Activated CD4-positive, alpha-beta memory T cell treated with anti-CD3 and anti-CD28 coated beads, Interleukin-2, amount 10 ng/mL, durations not matched to agents 7 days and 5 days (primary cell): ENCODE results near the gene SLC2A6. TPM values are rescaled to one million over a fixed set of nuclear protein-coding genes. Genes with fewer than 3 reads are reported as not detected.

Experiments used
- CTCF ChIA-PET: fragments of 350-600 bp; sonication (Branson Sonifier 250); formaldehyde crosslinking; loops from one replicate; lab custom pipeline; 2021; ENCODE audit warnings: antibody characterized with exemption, inconsistent platforms; lab: Charles Lee
- POLR2A ChIA-PET: fragments of 350-600 bp; sonication (Branson Sonifier 250); formaldehyde crosslinking; loops from one replicate; lab custom pipeline; 2021; ENCODE audit warnings: antibody characterized with exemption; lab: Charles Lee
- DNase-seq: peaks from one replicate; pipeline ENCODE4 v3.0.0-alpha.2; 2020
- H3K27ac Mint-ChIP-seq: one replicate; pipeline ENCODE4 v1.8.0; 2021; ENCODE audit warnings: mild to moderate bottlenecking, mixed read lengths
- H3K27me3 Mint-ChIP-seq: one replicate; pipeline ENCODE4 v1.8.0; 2021; ENCODE audit warnings: mixed read lengths
- H3K36me3 Mint-ChIP-seq: one replicate; pipeline ENCODE4 v1.8.0; 2021; ENCODE audit warnings: low read depth, mixed read lengths
- H3K4me1 Mint-ChIP-seq: one replicate; pipeline ENCODE4 v1.8.0; 2021; ENCODE audit warnings: mixed read lengths
- H3K4me3 Mint-ChIP-seq: one replicate; pipeline ENCODE4 v1.8.0; 2021; ENCODE audit warnings: mild to moderate bottlenecking, mixed read lengths
- H3K9me3 Mint-ChIP-seq: one replicate; pipeline ENCODE4 v1.8.0; 2021; ENCODE audit warnings: mixed read lengths
- total RNA-seq, 2 experiments: library from RNA; stranded (reverse); gene quantifications; one replicate each; pipeline ENCODE4 v1.2.3, GENCODE V29; 2021

SLC2A6 gene
- total RNA-seq, 2 experiments from 2014 or later = 1.2 to 2.0 TPM

DNA sequence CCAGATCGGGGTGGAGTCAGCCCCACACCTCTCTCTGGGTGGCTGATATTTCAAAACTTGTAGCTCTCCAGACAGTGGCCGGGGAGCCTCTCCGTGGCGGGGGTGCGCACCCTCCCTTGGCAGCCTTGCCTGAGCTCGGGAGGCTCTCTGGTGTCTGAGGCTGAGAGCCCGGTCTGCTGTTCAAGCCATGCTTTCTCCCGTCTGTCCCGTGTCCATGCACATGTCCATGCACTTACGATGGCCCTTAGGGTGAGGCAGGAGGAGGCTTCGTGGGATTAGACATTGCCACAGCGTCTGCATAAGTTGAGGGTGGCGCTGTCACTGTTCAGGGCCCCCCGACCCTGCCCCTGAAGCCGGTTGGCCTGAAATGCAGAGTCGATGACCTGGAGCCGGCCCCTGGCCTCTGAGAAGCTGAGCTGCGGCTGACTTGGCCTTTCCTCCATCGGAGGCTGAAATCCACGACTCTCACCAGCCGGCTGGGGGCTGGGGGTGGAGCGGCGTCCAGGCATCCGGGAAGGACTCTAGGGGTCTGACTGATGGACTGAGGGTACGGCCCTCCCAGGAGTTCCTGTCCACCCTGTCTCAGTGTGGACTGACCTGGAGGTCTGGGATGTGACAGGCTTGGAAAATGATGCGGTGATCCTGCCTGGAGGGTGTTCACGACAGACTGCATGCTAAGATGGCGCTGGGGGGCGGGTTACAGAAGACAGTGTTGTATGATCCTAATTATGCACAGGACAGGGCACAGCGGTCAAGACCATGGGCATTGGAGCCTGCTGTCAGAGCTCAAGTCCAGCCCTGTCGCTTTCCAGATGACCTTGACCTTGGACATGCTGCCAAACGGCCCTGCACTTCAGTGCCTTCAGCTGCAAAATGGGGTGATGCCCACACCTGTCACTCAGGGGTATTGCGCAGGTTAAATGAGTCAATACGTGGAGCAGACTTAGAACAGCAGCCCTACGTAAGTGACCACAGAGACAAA, 18.3 kb upstream of the SLC2A6 start:
- Mint-ChIP-seq H3K4me3 (no peak overlapping the region), H3K27me3 (peaks cover 10% of the 10 kb centered on the region), H3K36me3 (peaks cover 4% of the 10 kb centered on the region), H3K27ac (no peak overlapping the region), H3K4me1 (no peaks in the 10 kb centered on the region), H3K9me3 (peaks cover 15% of the 10 kb centered on the region)
- ChIA-PET CTCF (no interaction called here), POLR2A (no interaction called here)
- no peak for DNase-seq

DNA sequence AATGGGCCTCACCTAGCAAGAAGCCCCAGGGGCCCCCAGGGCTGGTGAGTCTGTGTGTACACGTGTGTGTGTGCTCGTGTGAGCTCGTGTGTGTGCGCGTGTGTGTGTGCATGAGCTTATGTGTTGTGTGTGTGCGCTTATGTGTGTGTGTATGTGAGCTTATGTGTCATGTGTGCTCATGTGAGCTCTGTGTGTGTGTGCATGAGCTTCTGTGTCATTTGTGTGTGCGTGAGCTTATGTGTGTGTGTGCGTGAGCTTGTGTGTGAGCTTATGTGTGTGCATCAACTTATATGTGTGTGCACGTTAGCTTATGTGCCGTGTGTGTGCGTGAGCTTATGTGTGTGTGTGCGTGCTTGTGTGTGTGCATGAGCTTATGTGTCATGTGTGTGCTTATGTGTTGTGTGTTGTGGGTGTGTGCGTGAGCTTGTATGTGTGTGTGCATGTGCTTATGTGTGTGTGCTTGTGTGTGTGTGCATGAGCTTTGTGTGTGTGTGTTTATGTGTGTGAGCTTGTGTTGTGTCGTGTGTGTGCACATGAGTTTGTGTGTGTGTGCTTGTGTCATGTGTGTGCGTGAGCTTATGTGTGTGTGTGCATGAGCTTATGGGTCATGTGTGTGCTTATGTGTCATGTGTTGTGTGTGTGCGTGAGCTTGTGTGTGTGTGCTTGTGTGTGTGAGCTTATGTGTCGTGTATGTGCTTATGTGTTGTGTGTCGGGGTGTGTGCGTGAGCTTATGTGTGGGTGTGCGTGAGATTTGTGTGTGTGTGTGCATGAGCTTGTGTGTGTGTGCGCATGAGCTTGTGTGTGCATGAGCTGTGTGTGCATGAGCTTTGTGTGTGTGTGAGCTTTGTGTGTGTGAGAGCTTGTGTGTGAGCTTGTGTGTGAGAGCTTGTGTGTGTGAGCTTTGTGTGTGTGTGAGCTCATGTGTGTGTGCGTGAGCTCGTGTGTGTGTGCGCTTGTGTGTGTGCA, 16.7 kb upstream of the SLC2A6 start:
- CTCF ChIA-PET = interaction anchor here (0.9 kb wide), 1 partner anchor 9 kb away, joined by 5 read pairs; no protein-coding TSS in a partner anchor
- no peak overlapping the region for H3K27ac Mint-ChIP-seq
- H3K9me3 Mint-ChIP-seq = peaks cover 3% of the 10 kb centered on the region
- no peaks in the 10 kb centered on the region for H3K4me1 Mint-ChIP-seq
- POLR2A ChIA-PET = no interaction called here
- no peak for DNase-seq
- no peaks in the 10 kb centered on the region for H3K36me3 Mint-ChIP-seq
- H3K27me3 Mint-ChIP-seq = peaks cover 4% of the 10 kb centered on the region
- no peak overlapping the region for H3K4me3 Mint-ChIP-seq

DNA sequence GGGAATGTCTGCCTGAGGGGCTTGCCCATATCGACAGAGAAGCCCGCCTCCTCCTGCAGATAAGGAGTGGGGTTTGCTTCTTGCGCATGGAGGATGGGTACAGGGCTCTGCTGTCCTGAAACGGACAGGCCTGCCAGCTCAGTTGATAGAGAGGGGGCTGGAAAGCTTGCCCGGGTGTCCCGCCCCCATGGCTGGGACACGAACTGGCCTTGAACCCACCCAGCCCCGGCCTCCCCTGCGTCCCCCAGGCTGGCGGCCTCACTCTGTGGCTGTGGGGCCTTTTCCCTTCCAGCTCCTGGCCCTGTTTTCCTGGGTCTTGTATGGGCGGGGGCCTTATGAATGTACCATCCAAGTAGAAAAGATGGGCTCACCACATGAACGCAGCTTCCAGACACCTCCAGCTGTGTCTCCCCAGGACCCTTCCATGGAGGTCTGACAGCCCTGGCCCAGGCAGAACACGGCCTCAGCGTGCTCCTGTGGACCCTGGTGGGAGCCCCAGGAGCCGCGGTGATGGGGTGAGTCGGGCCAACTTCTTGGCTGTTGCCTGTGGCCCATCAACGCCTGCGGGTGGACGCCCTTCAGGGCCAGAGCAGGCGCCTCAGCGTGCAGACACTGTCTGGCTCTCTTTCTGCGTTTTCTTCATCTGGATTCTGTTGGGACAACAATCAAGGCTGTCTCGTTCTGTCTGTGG, 15.9 kb upstream of the SLC2A6 start:
- POLR2A ChIA-PET = interaction anchor here (1.0 kb wide), 1 partner anchor 16 kb away, joined by 3 read pairs; the partner anchor contains the start of gene SLC2A6
- CTCF ChIA-PET = no interaction called here
- no peak overlapping the region for H3K27ac Mint-ChIP-seq

DNA sequence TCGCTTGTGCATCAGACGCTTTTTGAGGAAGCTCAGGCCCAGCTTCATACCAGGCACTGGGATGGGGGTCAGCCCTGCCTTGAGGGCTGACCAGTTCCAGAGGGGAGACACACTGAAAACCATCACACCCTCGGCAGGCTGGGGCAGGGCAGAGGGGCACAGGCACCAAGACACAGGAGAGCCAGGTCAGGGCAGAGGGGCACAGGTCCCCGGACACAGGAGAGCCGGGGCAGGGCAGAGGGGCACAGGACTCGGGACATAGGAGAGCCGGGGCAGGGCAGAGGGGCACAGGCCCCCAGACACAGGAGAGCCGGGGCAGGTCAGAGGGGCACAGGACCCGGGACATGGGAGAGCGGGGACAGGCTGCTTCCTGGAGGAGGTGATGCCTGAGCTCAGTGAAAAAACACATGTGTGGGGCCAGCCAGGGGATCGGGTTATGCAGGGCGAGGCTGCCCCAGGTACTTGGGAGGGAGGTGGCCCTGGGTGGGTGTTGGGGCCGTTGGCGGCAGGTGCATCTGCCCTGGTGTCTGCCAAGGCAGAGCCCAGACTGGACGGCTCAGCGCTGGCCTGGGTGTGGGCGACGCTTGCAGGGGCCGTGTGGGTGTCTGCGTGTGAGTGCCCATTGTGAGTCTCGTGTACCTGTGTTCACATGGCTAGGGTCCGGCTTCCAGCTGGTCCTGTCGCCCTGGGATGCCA, 15.1 kb upstream of the SLC2A6 start:
- Mint-ChIP-seq H3K9me3 (peaks cover 3% of the 10 kb centered on the region), H3K4me3 (no peak overlapping the region), H3K27me3 (peaks cover 3% of the 10 kb centered on the region), H3K27ac (no peak overlapping the region), H3K36me3 (no peaks in the 10 kb centered on the region), H3K4me1 (no peaks in the 10 kb centered on the region)
- POLR2A ChIA-PET = interaction anchor here (1.0 kb wide), 1 partner anchor 15 kb away, joined by 3 read pairs; the partner anchor contains the start of gene SLC2A6
- DNase-seq = no peak
- CTCF ChIA-PET = no interaction called here

More for the DNA sequence above, 15.9 kb upstream of the SLC2A6 start:
- Mint-ChIP-seq H3K27me3 (peaks cover 1% of the 10 kb centered on the region), H3K9me3 (peaks cover 3% of the 10 kb centered on the region), H3K4me1 (no peaks in the 10 kb centered on the region), H3K36me3 (no peaks in the 10 kb centered on the region), H3K4me3 (no peak overlapping the region)
- no peak for DNase-seq

DNA sequence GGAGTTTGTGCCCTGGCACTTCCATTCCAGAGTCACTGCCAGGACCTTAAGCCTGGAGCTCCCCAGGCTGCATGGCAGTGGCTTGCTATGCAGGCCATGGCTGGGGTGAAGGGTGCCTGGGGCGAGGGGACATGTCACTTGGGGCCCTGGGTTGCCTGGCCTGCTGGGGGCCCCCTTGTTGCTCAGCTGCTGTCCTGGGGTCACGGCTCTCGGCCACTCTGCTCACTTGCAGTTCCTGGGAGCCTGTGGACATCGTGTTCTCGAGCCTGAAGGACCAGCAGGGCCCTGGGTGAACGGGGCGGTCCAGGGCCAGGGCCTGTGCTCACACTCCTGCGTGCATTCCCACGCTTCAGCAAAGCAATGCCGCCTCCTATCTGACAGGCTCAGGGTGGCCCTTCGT, 14.5 kb upstream of the SLC2A6 start:
- Mint-ChIP-seq H3K36me3 (no peaks in the 10 kb centered on the region), H3K4me3 (no peak overlapping the region), H3K27me3 (peaks cover 2% of the 10 kb centered on the region), H3K27ac (no peak overlapping the region), H3K4me1 (no peaks in the 10 kb centered on the region), H3K9me3 (peaks cover 1% of the 10 kb centered on the region)
- ChIA-PET CTCF (no interaction called here), POLR2A (no interaction called here)
- DNase-seq = no peak

DNA sequence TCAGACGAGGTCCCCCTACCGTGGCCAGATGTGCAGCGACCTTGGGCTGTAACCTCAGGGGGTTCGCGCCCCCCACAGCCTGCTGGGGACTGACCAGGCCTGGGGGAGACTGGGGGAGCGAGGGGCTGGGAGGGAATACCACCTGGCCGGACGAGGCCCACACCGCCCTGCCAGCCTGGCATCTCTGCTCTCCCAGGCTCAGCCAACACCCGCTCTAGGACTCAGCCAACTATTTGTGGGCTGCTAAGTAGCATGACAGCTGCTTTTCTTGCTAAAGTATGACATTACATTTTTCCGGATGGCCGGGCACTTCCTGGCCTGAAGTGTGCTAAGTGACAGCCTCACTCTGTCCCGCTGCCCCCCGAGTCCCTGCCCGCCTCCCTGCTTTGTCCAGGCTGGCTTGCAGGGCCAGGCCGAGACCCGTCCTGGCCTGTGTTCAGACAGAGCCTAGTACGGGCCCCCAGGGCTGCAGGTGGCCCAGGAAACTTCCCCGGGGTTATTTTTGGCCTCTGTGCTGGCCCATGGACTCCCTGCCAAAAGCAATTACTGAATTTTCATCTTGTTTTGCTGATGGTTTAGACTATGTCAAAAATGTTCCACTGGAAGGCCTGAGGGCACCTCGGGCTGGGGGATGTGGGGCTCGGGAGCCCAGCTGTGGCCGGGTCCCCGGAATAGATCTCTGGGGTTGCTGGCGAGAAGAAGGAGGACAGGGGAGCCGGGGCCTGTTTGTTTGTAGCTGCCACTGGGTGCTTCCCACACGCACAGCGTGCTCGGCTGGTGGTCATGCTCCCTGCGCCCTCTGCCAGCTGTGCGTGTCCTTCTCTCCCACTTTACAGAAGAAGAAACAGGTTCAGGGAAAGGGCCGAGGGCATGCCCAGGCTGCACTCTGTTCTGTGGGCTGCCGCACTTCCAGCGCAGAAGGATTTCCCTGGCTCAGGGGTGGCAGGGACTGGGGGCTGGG, 13.4 kb upstream of the SLC2A6 start:
- POLR2A ChIA-PET = no interaction called here
- H3K9me3 Mint-ChIP-seq = no peaks in the 10 kb centered on the region
- no peaks in the 10 kb centered on the region for H3K36me3 Mint-ChIP-seq

DNA sequence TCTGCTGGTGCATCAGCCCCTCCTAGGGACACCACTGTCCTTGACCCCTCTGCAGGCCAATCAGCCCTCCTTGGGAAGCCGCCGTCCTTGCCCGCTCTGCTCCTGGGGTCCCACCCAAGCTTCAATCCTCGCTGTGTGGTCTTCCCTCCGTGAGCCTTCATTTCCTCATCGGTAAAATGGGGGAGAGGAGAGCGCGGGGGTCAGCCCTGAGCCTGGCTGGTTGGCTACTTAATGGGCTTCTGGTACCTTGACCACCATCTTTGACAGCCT, 12.7 kb upstream of the SLC2A6 start:
- Mint-ChIP-seq H3K4me1 (no peaks in the 10 kb centered on the region), H3K27ac (no peak overlapping the region), H3K4me3 (no peak overlapping the region), H3K36me3 (no peaks in the 10 kb centered on the region), H3K27me3 (peaks cover 2% of the 10 kb centered on the region), H3K9me3 (no peaks in the 10 kb centered on the region)
- ChIA-PET CTCF (no interaction called here), POLR2A (no interaction called here)
- no peak for DNase-seq

More for the DNA sequence above, 13.4 kb upstream of the SLC2A6 start:
- CTCF ChIA-PET = no interaction called here
- Mint-ChIP-seq H3K27me3 (peaks cover 2% of the 10 kb centered on the region), H3K27ac (no peak overlapping the region), H3K4me1 (no peaks in the 10 kb centered on the region), H3K4me3 (no peak overlapping the region)
- DNase-seq = no peak

DNA sequence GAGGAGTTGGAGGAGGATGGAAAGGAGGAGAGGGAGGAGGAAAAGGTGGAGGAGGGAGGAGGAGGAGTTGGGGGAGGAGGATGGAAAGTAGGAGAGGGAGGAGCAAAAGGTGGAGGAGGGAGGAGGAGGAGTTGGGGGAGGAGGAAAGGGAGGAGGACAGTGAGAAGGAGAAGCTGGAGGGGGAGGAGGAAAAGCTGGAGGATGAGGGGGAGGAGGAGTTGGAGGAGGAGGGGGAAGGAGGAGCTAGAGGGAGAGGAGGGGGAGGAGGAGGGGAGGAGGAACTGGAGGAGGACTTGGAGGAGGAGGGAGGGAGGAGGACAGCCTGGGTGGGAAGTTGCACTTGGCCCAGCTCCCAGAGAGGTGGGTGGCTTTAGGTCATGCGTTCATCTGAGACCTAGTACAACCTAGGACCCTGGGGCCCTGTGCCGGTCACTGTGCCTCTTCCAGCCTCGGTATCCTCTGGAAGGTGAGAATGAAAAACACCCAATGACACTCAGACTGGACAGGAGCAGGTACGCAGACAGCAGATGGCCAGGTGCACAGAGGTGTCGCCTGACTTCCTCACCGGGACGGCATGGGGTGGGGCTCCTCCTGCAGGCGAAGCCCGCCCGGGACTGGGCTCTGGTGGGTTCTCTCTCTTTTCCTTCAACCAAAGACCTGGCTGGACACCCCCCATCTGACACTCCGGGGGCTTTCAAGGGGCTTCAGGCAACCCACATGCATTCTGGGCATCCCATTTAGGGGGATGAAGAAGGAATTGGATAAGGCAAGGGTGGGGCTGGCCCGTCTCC, 12.2 kb upstream of the SLC2A6 start:
- H3K27ac Mint-ChIP-seq = no peak overlapping the region
- DNase-seq = no peak

DNA sequence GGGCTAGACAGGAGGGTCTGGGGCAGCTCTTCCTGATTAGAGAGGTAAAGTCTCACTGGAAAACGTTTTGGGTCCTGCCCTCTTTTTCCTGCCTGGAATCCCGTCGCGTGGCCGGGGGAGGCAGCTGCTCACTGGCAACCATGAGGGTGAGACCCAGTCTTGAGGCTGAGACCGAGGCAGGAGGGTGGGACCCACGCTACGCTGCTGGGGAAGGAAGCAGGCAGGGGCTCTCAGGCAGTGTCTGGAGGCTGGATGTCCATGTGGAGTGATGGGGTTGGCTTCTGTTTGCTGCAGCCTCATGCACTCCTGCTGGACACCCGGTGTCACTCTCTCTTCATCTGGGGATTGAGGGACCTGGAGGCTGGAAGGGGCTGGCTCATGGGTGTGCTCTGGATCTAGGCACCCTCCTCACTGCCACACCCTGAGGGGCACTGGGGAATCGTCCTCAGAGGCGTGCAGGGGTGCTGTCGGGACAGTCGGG, 11.3 kb upstream of the SLC2A6 start:
- Mint-ChIP-seq H3K4me1 (peaks cover 3% of the 10 kb centered on the region), H3K36me3 (no peaks in the 10 kb centered on the region), H3K4me3 (no peak overlapping the region), H3K9me3 (no peaks in the 10 kb centered on the region), H3K27me3 (peaks cover 2% of the 10 kb centered on the region), H3K27ac (no peak overlapping the region)
- ChIA-PET POLR2A (no interaction called here), CTCF (no interaction called here)
- no peak for DNase-seq

More for the DNA sequence above, 12.2 kb upstream of the SLC2A6 start:
- Mint-ChIP-seq H3K9me3 (no peaks in the 10 kb centered on the region), H3K27me3 (peaks cover 2% of the 10 kb centered on the region), H3K4me3 (no peak overlapping the region), H3K36me3 (no peaks in the 10 kb centered on the region), H3K4me1 (peaks cover 2% of the 10 kb centered on the region)
- ChIA-PET POLR2A (interaction anchor here (0.7 kb wide), 1 partner anchor 31 kb away, joined by 3 read pairs; the partner anchor contains the start of gene CACFD1), CTCF (no interaction called here)

DNA sequence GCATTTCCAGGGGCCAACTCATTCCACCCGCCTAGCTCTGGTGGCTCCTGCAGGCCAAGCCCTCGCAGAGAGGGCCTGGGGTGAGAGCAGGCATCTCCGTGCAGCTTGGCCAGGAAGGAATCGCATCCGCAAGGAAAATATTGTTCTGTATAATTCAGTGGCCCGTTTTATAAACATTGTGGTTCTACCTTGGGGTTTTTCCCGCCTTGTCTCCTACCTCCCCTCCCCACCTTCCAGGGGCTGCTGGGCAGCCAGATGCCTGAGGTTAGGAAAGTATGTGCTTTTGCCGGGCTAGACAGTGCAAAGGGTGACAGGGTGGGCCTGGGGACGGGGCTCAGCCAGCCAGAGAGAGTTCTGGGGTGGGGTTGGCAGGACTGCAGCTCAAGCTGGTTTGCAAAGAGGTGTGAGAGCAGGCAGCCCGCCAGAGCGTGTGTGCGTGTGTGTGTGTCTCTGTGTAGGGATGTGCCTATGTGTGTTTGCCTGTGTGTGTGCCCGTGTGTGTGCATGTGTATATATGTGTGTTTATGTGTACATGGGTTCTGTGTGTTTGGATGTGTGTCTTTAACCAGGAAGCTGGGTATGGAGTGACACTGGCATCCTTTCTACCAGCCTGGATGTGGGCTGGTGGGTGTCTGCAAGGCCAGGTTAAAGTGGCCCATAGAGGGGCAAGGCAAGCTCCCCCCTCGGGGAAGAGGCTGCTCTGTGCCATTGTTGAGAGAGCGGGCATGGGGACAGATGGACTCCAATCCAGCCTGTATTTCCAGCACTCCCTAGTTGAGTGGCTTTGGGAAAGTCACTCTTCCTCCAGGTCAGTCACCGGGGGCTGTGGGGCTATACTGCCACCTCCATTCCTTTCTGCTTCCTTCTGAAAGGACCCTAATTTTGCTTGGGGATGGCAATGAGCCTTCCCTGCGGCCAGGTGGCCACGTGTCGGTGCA, 10.6 kb upstream of the SLC2A6 start:
- no peak overlapping the region for H3K27ac Mint-ChIP-seq
- DNase-seq = no peak
- ChIA-PET POLR2A (no interaction called here), CTCF (no interaction called here)
- no peaks in the 10 kb centered on the region for H3K36me3 Mint-ChIP-seq
- H3K4me1 Mint-ChIP-seq = peaks cover 3% of the 10 kb centered on the region
- peaks cover 2% of the 10 kb centered on the region for H3K27me3 Mint-ChIP-seq
- no peaks in the 10 kb centered on the region for H3K9me3 Mint-ChIP-seq
- H3K4me3 Mint-ChIP-seq = no peak overlapping the region
